Pancreas (tissue), 10 donors: ENCODE data around the gene DDX43. TPM values are rescaled to one million over a fixed set of nuclear protein-coding genes. Genes with fewer than 3 reads are reported as not detected.

ENCODE experiments used
- ATAC-seq, 4 donors: fragments of 200-7000 bp; cut with Tn5 transposase; one replicate each; pipeline versions ENCODE4 v1.8.0 to v1.9.1; 2020; ENCODE audit warnings: mild to moderate bottlenecking in 4 of 4, moderate library complexity in 4 of 4
- DNase-seq, 6 donors: peaks; one replicate each; pipeline ENCODE4 v3.0.0-alpha.2; 2020
- FAIRE-seq: peaks from 2 replicates; lab custom pipeline; 2012; peaks lifted over from hg19 to GRCh38; lab: Jason Lieb, UNC
- H3K27ac ChIP-seq, 4 donors: fragments of 200-600 bp; sonication (generic); 1 replicate in 3 of 4; 2 replicates in 1 of 4; pipeline versions ENCODE4 v1.5.0 to v1.8.0; 2020
- H3K27me3 ChIP-seq, 4 donors: fragments of 200-600 bp; one replicate each; pipeline ENCODE4 v1.8.0; 2021
- H3K36me3 ChIP-seq, 3 donors: fragments of 200-600 bp; sonication (generic) in 1 of 3; one replicate each; pipeline versions ENCODE4 v1.5.0 to v1.8.0; 2020 to 2021
- H3K4me1 ChIP-seq, 3 donors: fragments of 200-600 bp; one replicate each; pipeline ENCODE4 v1.8.0; 2021
- H3K4me3 ChIP-seq, 4 donors: fragments of 200-600 bp; sonication (generic) in 2 of 4; one replicate each; pipeline versions ENCODE4 v1.5.0 to v1.8.0; 2020 to 2021
- H3K9me3 ChIP-seq, 4 donors: fragments of 200-600 bp; one replicate each; pipeline ENCODE4 v1.8.0; 2021
- WGBS, 2 donors: extraction: QIAGEN DNeasy Blood & Tissue Kit; methylation state at CpG; one replicate each; pipeline ENCODE4 v1.1.7; 2013; 5-methylcytosine and 5-hydroxymethylcytosine counted together
- intact Hi-C, 3 donors: fragments of 100-400 bp; cut with DNase I; formaldehyde crosslinking; loops; one replicate each; pipeline versions ENCODE4 v1.11.1 to v1.14.2; 2022
- polyA plus RNA-seq, 2 donors: library from polyadenylated mRNA; stranded (reverse); fragments of 200-250 nt; gene quantifications; one replicate each; pipeline ENCODE4 v1.2.3, GENCODE V29; 2013
- total RNA-seq, 6 donors: library from RNA; stranded (reverse); fragmentation: NEBNext Ultra II Directional in 4 of 6; extraction: Animal tissue kit (Norgen Biotek cat#: 25700) in 4 of 6; gene quantifications; one replicate each; pipeline versions ENCODE4 v1.2.1 to v1.2.4, GENCODE V29; 2021 to 2023
- TF ChIP-seq, protein P1 (sequence below), 4 donors: fragments of 200-600 bp; sonication (generic) in 3 of 4; IDR thresholded peaks; one replicate each; pipeline versions ENCODE4 v1.5.0 to v1.8.0; 2021; ENCODE audit warnings: antibody characterized with exemption in 4 of 4
- donor health status: healthy with polysubstance abuse.
- donor health status: DM: no; HTN: no; CAD: no; lungs with moderate emphysema.
- donor health status: DM: no; HTN: no; CAD: no.
- donor health status: control.
- donor health status: control.
- donor health status: Bipolar disorder and iron deficiency.
- donor health status: DM: yes; HTN: yes; CAD: no.
- donor health status: DM: no; HTN: no; CAD: no.
- donor health status: DM: no; HTN: no; CAD: no.
- donor health status: DM: yes; HTN: yes; CAD: no.

Gene DDX43
- total and polyA plus RNA-seq, 8 donors: 0.28 to 1.6 (median 0.55) TPM; not detected in 1

GRCh38 chr6:73418081-73418741, 23.6 kb downstream of the DDX43 start:
- no peaks in the 10 kb centered on the region for H3K27me3 ChIP-seq
- no peak overlapping the region for H3K27ac ChIP-seq
- DNase-seq (no peak), FAIRE-seq (no peak), ATAC-seq (no peak)
- TF ChIP-seq, protein P1, sequence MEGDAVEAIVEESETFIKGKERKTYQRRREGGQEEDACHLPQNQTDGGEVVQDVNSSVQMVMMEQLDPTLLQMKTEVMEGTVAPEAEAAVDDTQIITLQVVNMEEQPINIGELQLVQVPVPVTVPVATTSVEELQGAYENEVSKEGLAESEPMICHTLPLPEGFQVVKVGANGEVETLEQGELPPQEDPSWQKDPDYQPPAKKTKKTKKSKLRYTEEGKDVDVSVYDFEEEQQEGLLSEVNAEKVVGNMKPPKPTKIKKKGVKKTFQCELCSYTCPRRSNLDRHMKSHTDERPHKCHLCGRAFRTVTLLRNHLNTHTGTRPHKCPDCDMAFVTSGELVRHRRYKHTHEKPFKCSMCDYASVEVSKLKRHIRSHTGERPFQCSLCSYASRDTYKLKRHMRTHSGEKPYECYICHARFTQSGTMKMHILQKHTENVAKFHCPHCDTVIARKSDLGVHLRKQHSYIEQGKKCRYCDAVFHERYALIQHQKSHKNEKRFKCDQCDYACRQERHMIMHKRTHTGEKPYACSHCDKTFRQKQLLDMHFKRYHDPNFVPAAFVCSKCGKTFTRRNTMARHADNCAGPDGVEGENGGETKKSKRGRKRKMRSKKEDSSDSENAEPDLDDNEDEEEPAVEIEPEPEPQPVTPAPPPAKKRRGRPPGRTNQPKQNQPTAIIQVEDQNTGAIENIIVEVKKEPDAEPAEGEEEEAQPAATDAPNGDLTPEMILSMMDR (IDR thresholded peaks at IDR 0.05): no peak
- no peak overlapping the region for H3K4me3 ChIP-seq
- 89% methylated on average over 11 of the region's 11 CpGs for WGBS, 2 donors
- intact Hi-C loops: no loop called here
- H3K36me3 ChIP-seq: no peaks in the 10 kb centered on the region
- H3K4me1 ChIP-seq: no peaks in the 10 kb centered on the region
- no peaks in the 10 kb centered on the region for H3K9me3 ChIP-seq

GRCh38 chr6:73421534-73421933, 26.9 kb downstream of the DDX43 start:
- H3K4me1 ChIP-seq: no peaks in the 10 kb centered on the region
- H3K27me3 ChIP-seq: no peaks in the 10 kb centered on the region
- 66 to 67% methylated on average over 2 of the region's 2 CpGs for WGBS, 2 donors
- FAIRE-seq (no peak), ATAC-seq (no peak), DNase-seq (no peak)
- H3K9me3 ChIP-seq: no peaks in the 10 kb centered on the region
- H3K27ac ChIP-seq: no peak overlapping the region
- no peak overlapping the region for H3K4me3 ChIP-seq
- TF ChIP-seq, protein P1 (IDR thresholded peaks at IDR 0.05): no peak
- intact Hi-C loops: no loop called here
- no peaks in the 10 kb centered on the region for H3K36me3 ChIP-seq

GRCh38 chr6:73435236-73435635, 40.6 kb downstream of the DDX43 start:
- DNase-seq: no peak
- no peak for FAIRE-seq
- Histone ChIP-seq H3K9me3 (no peaks in the 10 kb centered on the region), H3K27ac (no peak overlapping the region), H3K4me3 (no peak overlapping the region), H3K4me1 (no peaks in the 10 kb centered on the region), H3K36me3 (no peaks in the 10 kb centered on the region), H3K27me3 (no peaks in the 10 kb centered on the region)
- TF ChIP-seq, protein P1 (IDR thresholded peaks at IDR 0.05): no peak
- intact Hi-C loops: no loop called here
- 42 to 46% methylated on average over 3 of the region's 3 CpGs for WGBS, 2 donors
- ATAC-seq: peak; percentile 63 to 80 (median 69)

GRCh38 chr6:73443555-73443954, 48.9 kb downstream of the DDX43 start:
- no peaks in the 10 kb centered on the region for H3K36me3 ChIP-seq
- H3K4me1 ChIP-seq: no peaks in the 10 kb centered on the region
- H3K4me3 ChIP-seq: no peak overlapping the region
- intact Hi-C loops: no loop called here
- no peak overlapping the region for H3K27ac ChIP-seq
- no peaks in the 10 kb centered on the region for H3K9me3 ChIP-seq
- FAIRE-seq (no peak), DNase-seq (no peak), ATAC-seq (no peak)
- TF ChIP-seq, protein P1 (IDR thresholded peaks at IDR 0.05): no peak
- H3K27me3 ChIP-seq: no peaks in the 10 kb centered on the region
- WGBS, 2 donors: 88 to 92% methylated on average over 3 of the region's 3 CpGs
